Measurements from ENCODE around the gene RFT1.

The RFT1 gene

GRCh38 chr3:53083949-53084309 is 46.3 kb downstream of the RFT1 start:
- POLR2A ChIA-PET = no interaction called here
- CTCF ChIA-PET = no interaction called here
- TF ChIP-seq PKNOX1 (IDR thresholded peaks at IDR 0.05) = no peak
- TF ChIP-seq CTBP1 (IDR thresholded peaks at IDR 0.05; ENCODE audit: borderline replicate concordance) = no peak
- TF ChIP-seq ARNT (IDR thresholded peaks at IDR 0.05) = no peak
- TF ChIP-seq SUZ12 (IDR thresholded peaks at IDR 0.05) = no peak
- TF ChIP-seq FOXA1 (IDR thresholded peaks at IDR 0.05) = no peak
- DNase-seq (ENCODE audit: extremely low spot score) = no peak

GRCh38 chr3:53083521-53083920 is 46.7 kb downstream of the RFT1 start:
- ChIA-PET POLR2A (no interaction called here), CTCF (no interaction called here)
- TF ChIP-seq LEF1 (IDR thresholded peaks at IDR 0.05; ENCODE audit: borderline replicate concordance) (no peak), HDGF (IDR thresholded peaks at IDR 0.05; ENCODE audit: borderline replicate concordance) (no peak), FOXM1 (IDR thresholded peaks at IDR 0.05; ENCODE audit: borderline replicate concordance) (no peak), ZNF384 (IDR thresholded peaks at IDR 0.05) (no peak), FOXK2 (IDR thresholded peaks at IDR 0.05) (no peak)
- DNase-seq (ENCODE audit: extremely low spot score) = no peak

GRCh38 chr3:53082736-53083135 is 47.5 kb downstream of the RFT1 start:
- DNase-seq (ENCODE audit: extremely low spot score) = no peak
- TF ChIP-seq LEF1 (IDR thresholded peaks at IDR 0.05; ENCODE audit: borderline replicate concordance) (no peak), L3MBTL2 (conservative IDR thresholded peaks at IDR 0.05) (no peak), PKNOX1 (IDR thresholded peaks at IDR 0.05) (no peak), ARNT (IDR thresholded peaks at IDR 0.05) (no peak), FOXK2 (IDR thresholded peaks at IDR 0.05) (no peak), HDGF (IDR thresholded peaks at IDR 0.05; ENCODE audit: borderline replicate concordance) (no peak), SP1 (IDR thresholded peaks at IDR 0.05) (no peak), ELF4 (IDR thresholded peaks at IDR 0.05) (no peak), BHLHE40 (IDR thresholded peaks at IDR 0.05; ENCODE audit: borderline replicate concordance) (no peak), FOXM1 (IDR thresholded peaks at IDR 0.05; ENCODE audit: borderline replicate concordance) (no peak), ZNF384 (IDR thresholded peaks at IDR 0.05) (no peak), FOXA1 (IDR thresholded peaks at IDR 0.05) (no peak), TARDBP (IDR thresholded peaks at IDR 0.05) (no peak), SUZ12 (IDR thresholded peaks at IDR 0.05) (no peak), NFRKB (IDR thresholded peaks at IDR 0.05) (no peak), CTBP1 (IDR thresholded peaks at IDR 0.05; ENCODE audit: borderline replicate concordance) (no peak)
- CTCF ChIA-PET = no interaction called here
- POLR2A ChIA-PET = no interaction called here

GRCh38 chr3:53081318-53081717 is 48.9 kb downstream of the RFT1 start:
- ChIA-PET CTCF (interaction anchor here (1.0 kb wide), 1 partner anchor 10 kb away, joined by 3 read pairs; no protein-coding TSS in a partner anchor), POLR2A (no interaction called here)
- no peak for TF ChIP-seq ZNF384 (IDR thresholded peaks at IDR 0.05)
- no peak for TF ChIP-seq HDGF (IDR thresholded peaks at IDR 0.05; ENCODE audit: borderline replicate concordance)
- TF ChIP-seq PKNOX1 (IDR thresholded peaks at IDR 0.05) = no peak
- no peak for TF ChIP-seq FOXK2 (IDR thresholded peaks at IDR 0.05)
- no peak for TF ChIP-seq SUZ12 (IDR thresholded peaks at IDR 0.05)
- TF ChIP-seq ARNT (IDR thresholded peaks at IDR 0.05) = no peak
- no peak for TF ChIP-seq FOXM1 (IDR thresholded peaks at IDR 0.05; ENCODE audit: borderline replicate concordance)
- no peak for TF ChIP-seq ELF4 (IDR thresholded peaks at IDR 0.05)
- TF ChIP-seq LEF1 (IDR thresholded peaks at IDR 0.05; ENCODE audit: borderline replicate concordance) = no peak
- DNase-seq (ENCODE audit: extremely low spot score) = no peak

GRCh38 chr3:53080612-53081205 is 49.5 kb downstream of the RFT1 start:
- ChIA-PET CTCF (interaction anchor here (1.0 kb wide), 1 partner anchor 10 kb away, joined by 3 read pairs; no protein-coding TSS in a partner anchor), POLR2A (no interaction called here)
- TF ChIP-seq BHLHE40 (IDR thresholded peaks at IDR 0.05; ENCODE audit: borderline replicate concordance) (no peak), ARNT (IDR thresholded peaks at IDR 0.05) (no peak), HDGF (IDR thresholded peaks at IDR 0.05; ENCODE audit: borderline replicate concordance) (no peak), ELF4 (IDR thresholded peaks at IDR 0.05) (no peak), PKNOX1 (IDR thresholded peaks at IDR 0.05) (no peak), FOXK2 (IDR thresholded peaks at IDR 0.05) (no peak), SP1 (IDR thresholded peaks at IDR 0.05) (no peak), LEF1 (IDR thresholded peaks at IDR 0.05; ENCODE audit: borderline replicate concordance) (no peak)
- no peak for DNase-seq (ENCODE audit: extremely low spot score)

- no peak for TF ChIP-seq FOXA1 (IDR thresholded peaks at IDR 0.05)
- TF ChIP-seq ARNT (IDR thresholded peaks at IDR 0.05) = no peak
- no peak for TF ChIP-seq ZNF384 (IDR thresholded peaks at IDR 0.05)
- TF ChIP-seq ELF4 (IDR thresholded peaks at IDR 0.05) = no peak
- no peak for TF ChIP-seq TARDBP (IDR thresholded peaks at IDR 0.05)
- no peak for TF ChIP-seq LEF1 (IDR thresholded peaks at IDR 0.05; ENCODE audit: borderline replicate concordance)
- no peak for TF ChIP-seq PKNOX1 (IDR thresholded peaks at IDR 0.05)
- TF ChIP-seq HDGF (IDR thresholded peaks at IDR 0.05; ENCODE audit: borderline replicate concordance) = no peak
- TF ChIP-seq FOXM1 (IDR thresholded peaks at IDR 0.05; ENCODE audit: borderline replicate concordance) = no peak
- TF ChIP-seq L3MBTL2 (conservative IDR thresholded peaks at IDR 0.05) = no peak
- TF ChIP-seq BHLHE40 (IDR thresholded peaks at IDR 0.05; ENCODE audit: borderline replicate concordance) = no peak
- TF ChIP-seq NFRKB (IDR thresholded peaks at IDR 0.05) = no peak
- TF ChIP-seq CTBP1 (IDR thresholded peaks at IDR 0.05; ENCODE audit: borderline replicate concordance) = no peak
- TF ChIP-seq SUZ12 (IDR thresholded peaks at IDR 0.05) = no peak
- no peak for TF ChIP-seq SP1 (IDR thresholded peaks at IDR 0.05)
- no peak for TF ChIP-seq FOXK2 (IDR thresholded peaks at IDR 0.05)
- CTCF ChIA-PET = no interaction called here
- POLR2A ChIA-PET = no interaction called here
- DNase-seq (ENCODE audit: extremely low spot score) = no peak
Observed at GRCh38 chr3:53079791-53080555, 50.3 kb downstream of the RFT1 start.
